ENCODE data around the gene TTBK1.

GRCh38 chr6:43204271-43205105 is 38.8 kb upstream of the TTBK1 start:
- TF ChIP-seq POLR2A (IDR thresholded peaks at IDR 0.05; ENCODE audit: low read depth, low read length) (no peak), POLR2AphosphoS5 (IDR thresholded peaks at IDR 0.05; ENCODE audit: low read depth, low read length) (no peak), SPI1 (IDR thresholded peaks at IDR 0.05; ENCODE audit: low read depth, low read length) (no peak)
